ENCODE measurements around the gene DLG2. TPM values are rescaled to one million over a fixed set of nuclear protein-coding genes. Genes with fewer than 3 reads are reported as not detected.
A peak's percentile ranks its signal among the peaks of the same experiment; 100 is the strongest.

The DLG2 gene
- total and polyA plus RNA-seq, 4 experiments from 2014 or later = 0.78 to 2.7 (median 1.9) TPM

- no peaks in the 10 kb centered on the region for H3K9me3 Mint-ChIP-seq
- H3K27me3 Mint-ChIP-seq = peaks cover 0 to 1% of the 10 kb centered on the region in 2 donors
- intact Hi-C loops (cut with micrococcal nuclease) = no loop called here
- ChIA-PET CTCF (ENCODE audit: partially characterized antibody) (interaction anchor here (1.1 to 1.4 kb wide), 3 partner anchors 13 to 1107 kb away, joined by 3 to 4 read pairs (median 3); no protein-coding TSS in a partner anchor), POLR2A (ENCODE audit: partially characterized antibody) (no interaction called here)
- no peak for DNase-seq
- peaks cover 0 to 2% (median 0%) of the 10 kb centered on the region in 4 donors for H3K4me1 Mint-ChIP-seq
- Histone ChIP-seq H3K27me3 (ENCODE audit: insufficient read depth, low read length) (no peaks in the 10 kb centered on the region), H3K36me3 (ENCODE audit: insufficient read depth, low read length) (no peaks in the 10 kb centered on the region), H3K4me3 (ENCODE audit: low read length in 2 of 2) (no peak overlapping the region), H3K27ac (ENCODE audit: low read depth, low read length) (no peak overlapping the region), H3K4me1 (ENCODE audit: insufficient read depth, low read length) (no peaks in the 10 kb centered on the region), H3K9me3 (ENCODE audit: control insufficient read depth in 1 of 2, low read length in 2 of 2) (no peaks in the 10 kb centered on the region)
- no peak overlapping the region for H3K27ac Mint-ChIP-seq
- H3K4me3 Mint-ChIP-seq = no peak overlapping the region
- H3K36me3 Mint-ChIP-seq = no peaks in the 10 kb centered on the region
Observed at GRCh38 chr11:83823461-83824025, 1803.6 kb downstream of the DLG2 start.

GRCh38 chr11:83819931-83820549 lies 1807.1 kb downstream of the DLG2 start:
- Mint-ChIP-seq H3K27me3 (peaks cover 0 to 2% of the 10 kb centered on the region in 2 donors), H3K27ac (no peak overlapping the region), H3K36me3 (no peaks in the 10 kb centered on the region), H3K4me1 (peaks cover 0 to 1% (median 0%) of the 10 kb centered on the region in 4 donors), H3K4me3 (no peak overlapping the region), H3K9me3 (no peaks in the 10 kb centered on the region)
- intact Hi-C loops (cut with micrococcal nuclease) = no loop called here
- H3K27ac ChIP-seq (ENCODE audit: low read depth, low read length) = no peak overlapping the region
- ChIA-PET POLR2A (ENCODE audit: partially characterized antibody) (no interaction called here), CTCF (ENCODE audit: partially characterized antibody) (interaction anchor here (0.6 to 1.4 kb wide), 3 partner anchors 312 to 1102 kb away, joined by 3 to 8 read pairs (median 5); no protein-coding TSS in a partner anchor)
- H3K27me3 ChIP-seq (ENCODE audit: insufficient read depth, low read length) = no peaks in the 10 kb centered on the region
- H3K4me1 ChIP-seq (ENCODE audit: insufficient read depth, low read length) = no peaks in the 10 kb centered on the region
- no peaks in the 10 kb centered on the region for H3K9me3 ChIP-seq (ENCODE audit: control insufficient read depth in 1 of 2, low read length in 2 of 2)
- no peak overlapping the region for H3K4me3 ChIP-seq (ENCODE audit: low read length in 2 of 2)
- H3K36me3 ChIP-seq (ENCODE audit: insufficient read depth, low read length) = no peaks in the 10 kb centered on the region
- peak in 3 of 5 donors; percentile 2 to 9 (median 8) for DNase-seq

GRCh38 chr11:83818349-83818748 lies 1808.8 kb downstream of the DLG2 start:
- Histone ChIP-seq H3K9me3 (ENCODE audit: control insufficient read depth in 1 of 2, low read length in 2 of 2) (no peaks in the 10 kb centered on the region), H3K4me3 (ENCODE audit: low read length in 2 of 2) (no peak overlapping the region), H3K27ac (ENCODE audit: low read depth, low read length) (no peak overlapping the region), H3K27me3 (ENCODE audit: insufficient read depth, low read length) (no peaks in the 10 kb centered on the region), H3K4me1 (ENCODE audit: insufficient read depth, low read length) (no peaks in the 10 kb centered on the region), H3K36me3 (ENCODE audit: insufficient read depth, low read length) (no peaks in the 10 kb centered on the region)
- ChIA-PET CTCF (ENCODE audit: partially characterized antibody) (interaction anchor here (1.7 to 1.8 kb wide), 2 partner anchors 966 to 1100 kb away, joined by 3 to 4 read pairs; no protein-coding TSS in a partner anchor), POLR2A (ENCODE audit: partially characterized antibody) (no interaction called here)
- Mint-ChIP-seq H3K4me3 (no peak overlapping the region), H3K9me3 (no peaks in the 10 kb centered on the region), H3K4me1 (peaks cover 0 to 1% (median 0%) of the 10 kb centered on the region in 4 donors), H3K27ac (no peak overlapping the region), H3K27me3 (peaks cover 3% of the 10 kb centered on the region in 2 donors), H3K36me3 (no peaks in the 10 kb centered on the region)
- intact Hi-C loops (cut with micrococcal nuclease) = no loop called here
- DNase-seq = no peak

GRCh38 chr11:83816572-83817187 lies 1810.5 kb downstream of the DLG2 start:
- H3K27ac Mint-ChIP-seq = no peak overlapping the region
- peaks cover 3% of the 10 kb centered on the region in 2 donors for H3K27me3 Mint-ChIP-seq
- intact Hi-C loops (cut with micrococcal nuclease) = no loop called here
- no peaks in the 10 kb centered on the region for H3K4me1 ChIP-seq (ENCODE audit: insufficient read depth, low read length)
- no peaks in the 10 kb centered on the region for H3K36me3 Mint-ChIP-seq
- H3K9me3 ChIP-seq (ENCODE audit: control insufficient read depth in 1 of 2, low read length in 2 of 2) = no peaks in the 10 kb centered on the region
- no peaks in the 10 kb centered on the region for H3K36me3 ChIP-seq (ENCODE audit: insufficient read depth, low read length)
- H3K27me3 ChIP-seq (ENCODE audit: insufficient read depth, low read length) = no peaks in the 10 kb centered on the region
- POLR2A ChIA-PET (ENCODE audit: partially characterized antibody) = no interaction called here
- no peak overlapping the region for H3K27ac ChIP-seq (ENCODE audit: low read depth, low read length)
- H3K4me3 Mint-ChIP-seq = no peak overlapping the region
- no peaks in the 10 kb centered on the region for H3K9me3 Mint-ChIP-seq
- no peak overlapping the region for H3K4me3 ChIP-seq (ENCODE audit: low read length in 2 of 2)
- CTCF ChIA-PET (ENCODE audit: partially characterized antibody) = interaction anchor here (0.9 to 1.7 kb wide), 6 partner anchors 10 to 1100 kb away, joined by 3 to 9 read pairs (median 3); no protein-coding TSS in a partner anchor
- peak in 1 of 5 donors; percentile 7 for DNase-seq
- peaks cover 0 to 1% (median 0%) of the 10 kb centered on the region in 4 donors for H3K4me1 Mint-ChIP-seq

- Histone ChIP-seq H3K4me3 (ENCODE audit: low read length in 2 of 2) (no peak overlapping the region), H3K27ac (ENCODE audit: low read depth, low read length) (no peak overlapping the region), H3K36me3 (ENCODE audit: insufficient read depth, low read length) (no peaks in the 10 kb centered on the region), H3K27me3 (ENCODE audit: insufficient read depth, low read length) (no peaks in the 10 kb centered on the region), H3K4me1 (ENCODE audit: insufficient read depth, low read length) (no peaks in the 10 kb centered on the region), H3K9me3 (ENCODE audit: control insufficient read depth in 1 of 2, low read length in 2 of 2) (no peaks in the 10 kb centered on the region)
- Mint-ChIP-seq H3K36me3 (no peaks in the 10 kb centered on the region), H3K9me3 (no peaks in the 10 kb centered on the region), H3K27me3 (peaks cover 3 to 5% of the 10 kb centered on the region in 2 donors), H3K4me3 (no peak overlapping the region), H3K27ac (no peak overlapping the region), H3K4me1 (peaks cover 0 to 1% (median 0%) of the 10 kb centered on the region in 4 donors)
- POLR2A ChIA-PET (ENCODE audit: partially characterized antibody) = no interaction called here
- no peak for DNase-seq
- CTCF ChIA-PET (ENCODE audit: partially characterized antibody) = interaction anchor here (0.9 to 1.2 kb wide), 3 partner anchors 11 to 1099 kb away, joined by 3 read pairs; no protein-coding TSS in a partner anchor
- intact Hi-C loops (cut with micrococcal nuclease) = no loop called here
Observed at GRCh38 chr11:83815736-83816135, 1811.4 kb downstream of the DLG2 start.

- H3K9me3 ChIP-seq (ENCODE audit: control insufficient read depth in 1 of 2, low read length in 2 of 2) = no peaks in the 10 kb centered on the region
- intact Hi-C loops (cut with micrococcal nuclease) = no loop called here
- H3K4me1 ChIP-seq (ENCODE audit: insufficient read depth, low read length) = no peaks in the 10 kb centered on the region
- no peak overlapping the region for H3K4me3 Mint-ChIP-seq
- peaks cover 11 to 13% of the 10 kb centered on the region in 2 donors for H3K27me3 Mint-ChIP-seq
- no peak overlapping the region for H3K27ac Mint-ChIP-seq
- POLR2A ChIA-PET (ENCODE audit: partially characterized antibody) = no interaction called here
- DNase-seq = no peak
- no peaks in the 10 kb centered on the region for H3K27me3 ChIP-seq (ENCODE audit: insufficient read depth, low read length)
- no peak overlapping the region for H3K27ac ChIP-seq (ENCODE audit: low read depth, low read length)
- H3K4me3 ChIP-seq (ENCODE audit: low read length in 2 of 2) = no peak overlapping the region
- no peaks in the 10 kb centered on the region for H3K36me3 ChIP-seq (ENCODE audit: insufficient read depth, low read length)
- peaks cover 0 to 1% (median 0%) of the 10 kb centered on the region in 4 donors for H3K4me1 Mint-ChIP-seq
- CTCF ChIA-PET (ENCODE audit: partially characterized antibody) = no interaction called here
- H3K36me3 Mint-ChIP-seq = no peaks in the 10 kb centered on the region
- H3K9me3 Mint-ChIP-seq = no peaks in the 10 kb centered on the region
Observed at GRCh38 chr11:83813296-83813695, 1813.8 kb downstream of the DLG2 start.

- H3K4me1 ChIP-seq (ENCODE audit: insufficient read depth, low read length) = no peaks in the 10 kb centered on the region
- H3K27me3 ChIP-seq (ENCODE audit: insufficient read depth, low read length) = no peaks in the 10 kb centered on the region
- H3K27ac ChIP-seq (ENCODE audit: low read depth, low read length) = no peak overlapping the region
- no peaks in the 10 kb centered on the region for H3K36me3 ChIP-seq (ENCODE audit: insufficient read depth, low read length)
- intact Hi-C loops (cut with micrococcal nuclease) = no loop called here
- POLR2A ChIA-PET (ENCODE audit: partially characterized antibody) = no interaction called here
- no peak overlapping the region for H3K4me3 ChIP-seq (ENCODE audit: low read length in 2 of 2)
- Mint-ChIP-seq H3K9me3 (no peaks in the 10 kb centered on the region), H3K27ac (no peak overlapping the region), H3K36me3 (no peaks in the 10 kb centered on the region), H3K27me3 (peaks cover 14 to 17% of the 10 kb centered on the region in 2 donors), H3K4me1 (no peaks in the 10 kb centered on the region), H3K4me3 (no peak overlapping the region)
- no peaks in the 10 kb centered on the region for H3K9me3 ChIP-seq (ENCODE audit: control insufficient read depth in 1 of 2, low read length in 2 of 2)
- no peak for DNase-seq
- CTCF ChIA-PET (ENCODE audit: partially characterized antibody) = no interaction called here
Observed at GRCh38 chr11:83809274-83809673, 1817.9 kb downstream of the DLG2 start.

Measured in CD4-positive, alpha-beta memory T cell (primary cell).